CD4-positive, alpha-beta T cell treated with Interleukin-10 for 1 hour (primary cell): Measurements from ENCODE around the gene EFHD2.
"Not testable (repeated sequence)": the region's sequence is repeated elsewhere in the genome, so short reads cannot be mapped to it uniquely, and the experiment has no call there.

ENCODE experiments used
- DNase-seq: peaks from one replicate; pipeline ENCODE4 v3.0.0-alpha.2; 2020

The EFHD2 gene

DNA sequence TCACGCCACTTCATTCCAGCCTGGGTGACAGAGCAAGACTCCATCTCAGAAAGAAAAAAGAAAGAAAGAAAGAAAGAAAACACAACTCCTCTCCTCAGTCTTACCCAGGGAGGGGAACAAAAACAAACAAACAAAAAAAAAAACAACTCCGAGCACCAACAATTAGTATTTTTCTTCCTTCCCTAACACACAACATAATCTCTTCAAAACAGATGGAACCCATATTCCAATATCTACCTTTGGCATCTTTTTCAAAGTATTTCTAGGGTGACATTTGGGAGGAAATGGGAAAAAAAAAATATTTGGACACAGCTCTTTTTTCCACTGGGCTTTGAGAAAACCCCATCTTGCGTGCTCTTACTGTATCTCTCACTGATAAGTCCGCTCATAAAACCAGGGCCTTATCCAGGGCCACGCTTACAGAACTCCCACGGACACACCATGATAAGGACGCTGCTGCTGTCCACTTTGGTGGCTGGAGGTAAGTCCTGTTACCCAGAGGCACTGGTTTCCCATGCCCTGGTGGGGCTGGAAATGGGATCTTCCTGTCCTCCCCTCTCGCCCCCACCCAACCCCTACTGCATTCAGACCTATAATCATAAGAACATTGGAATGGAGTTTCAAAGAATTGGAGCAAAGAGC is 46.7 kb downstream of the EFHD2 start, which contains the start of gene CELA2A:
TSS of gene CELA2A (plus strand) at position 420 of the 642 bp plus-strand sequence. CDS start at position 442, 22 bp downstream.
- DNase-seq, result no peak

- no peak for DNase-seq
Observed at GRCh38 chr1:15457585-15457984, 47.9 kb downstream of the EFHD2 start.

GRCh38 chr1:15458388-15458787 is 48.7 kb downstream of the EFHD2 start:
- DNase-seq, result not testable (repeated sequence)

GRCh38 chr1:15459771-15460707 is 50.4 kb downstream of the EFHD2 start:
- DNase-seq, result no peak

DNA sequence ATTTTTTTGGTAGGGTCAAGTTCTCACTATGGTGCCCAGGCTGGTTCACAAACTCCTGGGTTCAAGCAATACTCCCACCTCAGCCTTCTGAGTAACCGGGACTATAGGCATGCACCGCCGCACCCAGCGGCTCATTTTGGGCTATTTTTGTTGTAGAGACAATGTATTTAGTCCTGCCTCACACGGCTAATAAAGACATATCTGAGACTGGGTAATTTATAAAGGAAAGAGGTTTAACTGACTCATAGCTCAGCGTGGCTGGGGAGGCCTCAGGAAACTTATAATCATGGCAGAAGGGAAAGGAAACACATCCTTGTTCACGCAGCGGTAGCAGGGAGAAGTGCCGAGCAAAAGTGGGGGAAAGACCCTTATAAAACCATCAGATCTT is 51.0 kb downstream of the EFHD2 start:
- no peak for DNase-seq

DNA sequence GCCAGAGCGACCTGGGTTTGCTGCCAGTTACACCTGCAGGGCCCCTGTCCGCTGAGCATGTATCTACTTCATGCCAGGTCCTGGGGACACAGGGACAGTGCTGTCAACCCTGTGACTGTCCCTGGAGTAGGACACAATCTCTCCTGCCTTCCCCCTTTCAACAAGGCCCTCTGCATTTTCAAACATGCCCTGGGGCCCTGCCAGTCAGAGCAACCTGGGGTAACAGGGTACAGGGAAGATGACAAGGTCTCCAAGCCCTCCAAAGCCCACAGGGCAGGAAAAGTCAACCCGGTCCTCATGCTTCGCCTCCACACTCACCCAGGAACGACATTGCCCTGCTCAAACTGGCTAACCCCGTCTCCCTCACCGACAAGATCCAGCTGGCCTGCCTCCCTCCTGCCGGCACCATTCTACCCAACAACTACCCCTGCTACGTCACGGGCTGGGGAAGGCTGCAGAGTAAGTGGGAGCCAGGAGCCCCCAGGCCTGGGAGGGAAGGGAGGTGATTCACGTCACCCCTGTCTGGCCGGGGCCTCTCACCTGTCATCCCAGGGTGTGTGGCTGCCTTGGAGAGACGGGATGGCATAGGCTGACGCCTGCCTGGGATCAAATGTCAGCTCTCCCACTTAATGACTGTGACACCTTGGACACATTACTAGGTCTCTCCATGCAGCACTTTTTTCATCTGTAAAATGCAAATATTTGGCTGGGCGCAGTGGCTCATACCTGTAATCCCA is 53.5 kb downstream of the EFHD2 start:
- not testable (repeated sequence) for DNase-seq

GRCh38 chr1:15463926-15464322 is 54.2 kb downstream of the EFHD2 start:
- not testable (repeated sequence) for DNase-seq

GRCh38 chr1:15465674-15466073 is 56.0 kb downstream of the EFHD2 start:
- no peak for DNase-seq

DNA sequence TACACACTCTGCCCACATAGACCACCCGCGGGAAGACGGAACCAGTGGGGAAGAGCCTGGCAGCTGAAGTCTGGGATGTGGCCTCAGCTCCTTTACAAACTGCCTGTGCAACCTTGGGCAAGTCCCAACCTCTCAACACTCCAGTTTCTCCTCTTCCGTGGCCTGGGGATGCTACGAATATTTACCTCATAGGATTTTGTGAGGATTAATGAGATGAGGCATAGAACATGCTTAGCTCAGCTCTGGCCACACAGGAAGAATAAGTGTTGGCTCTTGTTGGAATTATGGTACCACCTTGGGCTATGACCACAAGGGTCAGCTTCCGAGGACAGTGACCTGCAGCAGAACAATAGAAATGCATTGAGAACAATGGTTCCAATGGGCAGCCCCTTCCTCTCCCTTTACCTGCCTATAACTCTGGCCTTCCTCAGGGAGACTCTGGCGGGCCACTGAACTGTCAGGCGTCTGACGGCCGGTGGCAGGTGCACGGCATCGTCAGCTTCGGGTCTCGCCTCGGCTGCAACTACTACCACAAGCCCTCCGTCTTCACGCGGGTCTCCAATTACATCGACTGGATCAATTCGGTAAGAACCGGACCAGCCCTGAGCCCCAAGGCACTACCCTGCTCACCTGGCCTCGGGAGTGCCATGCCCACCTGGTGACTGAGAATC is 57.4 kb downstream of the EFHD2 start:
- not testable (repeated sequence) for DNase-seq

DNA sequence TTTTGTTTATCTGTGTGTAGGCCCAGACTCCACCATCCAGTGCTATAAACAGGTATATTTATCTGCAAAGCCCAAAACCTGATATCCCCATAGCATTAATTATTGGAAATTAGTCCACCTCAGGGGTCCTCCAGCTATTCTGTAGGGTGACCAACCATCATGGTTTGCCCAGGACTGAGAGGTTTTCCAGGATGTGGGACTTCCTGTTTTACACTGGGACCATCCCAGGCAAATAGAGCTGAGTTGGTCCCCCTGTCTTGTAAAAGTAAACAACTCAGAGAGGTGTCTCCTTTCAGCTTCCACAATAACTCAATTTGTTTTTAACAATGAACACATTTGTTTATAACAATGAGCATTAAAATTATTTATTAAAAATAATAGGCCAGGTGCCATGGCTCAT is 58.5 kb downstream of the EFHD2 start:
- DNase-seq, result no peak

DNA sequence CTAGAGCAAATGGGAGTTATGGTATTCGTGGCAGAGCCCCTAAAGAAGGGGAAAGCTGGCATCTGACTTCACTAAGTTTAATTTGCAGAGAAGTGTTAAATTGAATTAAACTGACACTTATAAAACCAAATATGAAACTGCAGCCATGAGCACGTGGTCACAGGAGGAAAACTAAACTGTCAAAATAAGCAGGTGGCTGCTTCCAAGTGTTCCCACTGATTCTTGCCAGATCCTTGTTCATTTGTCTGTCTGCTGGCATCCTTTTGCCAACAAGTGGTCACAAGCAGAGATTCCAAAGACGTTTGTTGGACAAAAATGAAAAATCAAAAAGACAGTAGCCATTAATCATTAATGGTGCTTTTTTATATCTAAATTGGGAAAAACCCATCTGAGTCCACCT is 59.7 kb downstream of the EFHD2 start:
- no peak for DNase-seq

- not testable (repeated sequence) for DNase-seq
Observed at GRCh38 chr1:15469821-15470448, 60.2 kb downstream of the EFHD2 start.

DNA sequence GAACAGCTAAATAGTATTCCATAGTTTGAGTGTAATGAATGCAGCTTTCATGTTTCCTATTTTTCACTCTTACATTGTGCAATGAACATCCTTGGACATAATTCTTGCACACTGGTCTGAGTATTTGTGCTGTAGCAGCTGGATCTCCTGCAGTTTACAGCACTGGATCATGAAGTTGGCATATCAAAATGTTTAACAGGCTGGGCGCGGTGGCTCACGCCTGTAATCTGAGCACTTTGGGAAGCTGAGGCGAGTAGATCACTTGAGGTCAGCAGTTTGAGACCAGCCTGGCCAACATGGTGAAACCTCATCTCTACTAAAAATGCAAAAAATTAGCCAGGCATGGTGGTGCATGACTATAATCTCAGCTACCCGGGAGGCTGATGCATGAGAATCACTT is 61.4 kb downstream of the EFHD2 start:
- DNase-seq, result not testable (repeated sequence)

- not testable (repeated sequence) for DNase-seq
Observed at GRCh38 chr1:15471723-15472122, 62.0 kb downstream of the EFHD2 start.

DNA sequence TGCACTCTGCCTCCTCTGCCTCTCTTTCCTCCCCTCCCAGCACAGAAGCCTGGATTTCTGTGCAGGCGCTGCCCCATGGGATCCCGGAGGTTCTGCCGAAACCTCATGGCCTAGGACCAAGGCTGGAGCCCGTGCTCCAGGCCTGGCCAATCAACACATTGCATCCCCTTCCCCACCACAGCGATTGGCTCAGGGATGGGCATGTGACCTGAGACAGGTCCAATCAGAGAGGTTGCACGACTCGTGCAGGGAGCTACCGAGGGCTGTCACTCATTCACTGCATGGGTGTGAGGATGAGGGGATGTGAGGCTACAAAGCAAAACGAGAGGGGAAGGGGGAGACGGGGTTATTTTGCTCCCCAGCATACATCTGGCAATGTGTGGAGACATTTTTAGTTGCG is 62.9 kb downstream of the EFHD2 start:
- no peak for DNase-seq

- DNase-seq, result no peak
Observed at GRCh38 chr1:15475752-15476314, 66.1 kb downstream of the EFHD2 start, which contains the start of gene CELA2B. Gene CELA2B (plus strand): TSS chr1:15476104. CDS start chr1:15476126, 22 bp downstream.

DNA sequence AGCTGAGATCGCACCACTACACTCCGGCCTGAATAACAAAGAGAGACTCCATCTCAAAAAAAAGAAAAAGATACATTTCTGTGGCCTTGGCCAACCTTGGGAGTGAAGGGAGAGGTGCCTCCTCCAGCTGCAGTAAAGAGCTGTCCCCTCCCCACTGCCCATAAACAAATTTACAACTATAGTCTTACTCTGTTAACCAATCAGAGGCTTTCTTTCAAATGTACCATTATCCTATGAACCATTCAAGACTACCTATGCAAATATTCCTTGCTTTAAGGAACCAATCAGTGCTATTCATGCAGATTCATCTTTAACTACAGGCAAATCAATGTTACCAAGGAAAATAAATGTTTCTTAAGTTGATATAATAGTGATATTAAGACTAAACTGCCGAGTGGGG is 67.2 kb downstream of the EFHD2 start:
- DNase-seq, result no peak

GRCh38 chr1:15477646-15478212 is 68.0 kb downstream of the EFHD2 start:
- no peak for DNase-seq
